B cell (primary cell): ENCODE measurements around the gene MSGN1.

Source experiments
- CTCF ChIP-seq: fragments of 200-600 bp; IDR thresholded peaks from one replicate; pipeline ENCODE4 v1.8.0; 2022; ENCODE audit warnings: antibody characterized with exemption, mild to moderate bottlenecking
- EZH2 ChIP-seq: IDR thresholded peaks from 2 replicates; pipeline ENCODE4 v1.6.1; 2012; ENCODE audit warnings: borderline replicate concordance, low read depth, mild to moderate bottlenecking, moderate library complexity, low read length; ENCODE audit not compliant: insufficient read depth, poor library complexity, severe bottlenecking

GRCh38 chr2:17793803-17794354, 22.4 kb upstream of the MSGN1 start:
- TF ChIP-seq CTCF, result no peak
- no peak for TF ChIP-seq EZH2
